ENCODE measurements around the gene PPM1N. TPM values are rescaled to one million over a fixed set of nuclear protein-coding genes. Genes with fewer than 3 reads are reported as not detected.
A peak's percentile ranks its signal among the peaks of the same experiment; 100 is the strongest.

PPM1N gene
- total and polyA plus RNA-seq, 2 of the 13 experiments (the other 11 are each of a cell fraction or from before 2014, with no cell fraction given) = 0.31 to 1.8 TPM

DNA sequence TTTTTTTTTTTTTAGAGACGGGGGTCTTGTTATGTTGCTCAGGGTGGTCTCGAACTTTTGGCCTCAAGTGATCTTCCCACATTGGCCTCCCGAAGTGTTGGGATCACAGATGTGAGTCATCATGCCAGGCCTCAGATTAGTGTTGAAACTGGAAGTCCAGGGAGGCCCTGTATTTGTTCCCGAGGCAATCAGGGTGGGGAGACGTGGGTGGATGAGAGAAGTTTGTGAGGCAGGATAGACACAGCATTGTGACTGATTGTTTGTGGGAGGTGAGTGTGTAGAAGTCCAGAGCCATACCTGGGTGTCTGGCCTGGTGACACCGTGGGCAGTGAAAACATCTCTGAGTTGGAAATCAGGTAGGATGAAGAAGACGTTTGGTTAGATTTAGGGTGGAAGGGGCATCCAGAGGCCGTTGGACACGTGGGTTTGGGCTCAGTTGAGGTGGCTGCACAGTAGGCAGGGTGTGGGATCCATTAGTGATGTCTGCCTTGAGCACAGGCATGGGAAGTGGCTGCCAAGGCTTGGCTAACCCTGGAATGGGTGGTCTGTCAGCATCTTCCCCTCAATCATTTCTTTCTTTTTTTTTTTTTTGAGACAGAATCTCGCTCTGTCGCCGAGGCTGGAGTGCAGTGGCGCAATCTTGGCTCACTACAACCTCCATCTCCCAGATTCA lies 13.8 kb upstream of the PPM1N start:
- peak overlapping the region in 1 of 3 experiments; percentile 22; a peak in 1 of 6 replicates for H3K4me3 ChIP-seq (replicated peaks in 1 of 3; ENCODE audit: insufficient read depth in 1 of 3, low read depth in 2 of 3, low read length in 3 of 3)
- WGBS (ENCODE audit: low lambda C conversion rate) = 18% methylated on average over 13 of the region's 13 CpGs
- intact Hi-C loops (cut with micrococcal nuclease; ENCODE audit: unreplicated experiment) (no loop called here), in situ Hi-C loops (cut with HindIII; ENCODE audit: extremely low pct_ligation_motif_present, low pct_unique_long_range_greater_than_20kb) (no loop called here)
- no TSS peak for BruUV-seq (replicated peaks)
- H3K36me3 ChIP-seq (replicated peaks in 1 of 2; ENCODE audit: control insufficient read depth in 1 of 2, insufficient read depth in 2 of 2, low read length in 2 of 2) = no peaks in the 10 kb centered on the region
- H3K4me2 ChIP-seq (ENCODE audit: low read depth, low read length) = peak overlapping the region; percentile 77
- H3K9me3 ChIP-seq (ENCODE audit: low read length) = no peaks in the 10 kb centered on the region
- DNase-seq (ENCODE audit: low spot score) (peak; percentile 57), FAIRE-seq (no peak), ATAC-seq (peak; percentile 21)
- peaks cover 0 to 7% of the 10 kb centered on the region in 2 experiments; a peak in 2 of 5 replicates for H3K27me3 ChIP-seq (ENCODE audit: control insufficient read depth in 1 of 2, insufficient read depth in 2 of 2, low read length in 2 of 2)
- ChIA-PET CTCF (ENCODE audit: low intra/inter-chr PET ratio, low total read pairs) (interaction anchor here (1.2 to 2.4 kb wide), 4 partner anchors 9 to 80 kb away, joined by 4 to 21 read pairs (median 12); partner anchors contain the start of gene PPP1R13L), POLR2A (interaction anchor here (1.1 to 1.8 kb wide), 6 partner anchors 15 to 100 kb away, joined by 3 to 8 read pairs (median 4); partner anchors contain the start of gene FOSB)
- peaks cover 29% of the 10 kb centered on the region for H3K4me1 ChIP-seq (ENCODE audit: insufficient read depth, low read length)
- H3K79me2 ChIP-seq (ENCODE audit: insufficient read depth, low read length) = no peaks in the 10 kb centered on the region
- H4K20me1 ChIP-seq (ENCODE audit: insufficient read depth, low read length) = no peaks in the 10 kb centered on the region
- H3K9ac ChIP-seq (ENCODE audit: insufficient read depth, low read depth, low read length) = no peak overlapping the region
- H3K27ac ChIP-seq (ENCODE audit: extremely low read length, insufficient read depth, low read length) = no peak overlapping the region
- no peak overlapping the region for H2AFZ ChIP-seq (ENCODE audit: low read length)
- TF ChIP-seq, protein P1, sequence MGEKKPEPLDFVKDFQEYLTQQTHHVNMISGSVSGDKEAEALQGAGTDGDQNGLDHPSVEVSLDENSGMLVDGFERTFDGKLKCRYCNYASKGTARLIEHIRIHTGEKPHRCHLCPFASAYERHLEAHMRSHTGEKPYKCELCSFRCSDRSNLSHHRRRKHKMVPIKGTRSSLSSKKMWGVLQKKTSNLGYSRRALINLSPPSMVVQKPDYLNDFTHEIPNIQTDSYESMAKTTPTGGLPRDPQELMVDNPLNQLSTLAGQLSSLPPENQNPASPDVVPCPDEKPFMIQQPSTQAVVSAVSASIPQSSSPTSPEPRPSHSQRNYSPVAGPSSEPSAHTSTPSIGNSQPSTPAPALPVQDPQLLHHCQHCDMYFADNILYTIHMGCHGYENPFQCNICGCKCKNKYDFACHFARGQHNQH (CRISPR knock-in tag; IDR thresholded peaks at IDR 0.05) = 0 out of 2 replicates have a peak, but pooled peaks have one; percentile 30
- TF ChIP-seq, protein P2, sequence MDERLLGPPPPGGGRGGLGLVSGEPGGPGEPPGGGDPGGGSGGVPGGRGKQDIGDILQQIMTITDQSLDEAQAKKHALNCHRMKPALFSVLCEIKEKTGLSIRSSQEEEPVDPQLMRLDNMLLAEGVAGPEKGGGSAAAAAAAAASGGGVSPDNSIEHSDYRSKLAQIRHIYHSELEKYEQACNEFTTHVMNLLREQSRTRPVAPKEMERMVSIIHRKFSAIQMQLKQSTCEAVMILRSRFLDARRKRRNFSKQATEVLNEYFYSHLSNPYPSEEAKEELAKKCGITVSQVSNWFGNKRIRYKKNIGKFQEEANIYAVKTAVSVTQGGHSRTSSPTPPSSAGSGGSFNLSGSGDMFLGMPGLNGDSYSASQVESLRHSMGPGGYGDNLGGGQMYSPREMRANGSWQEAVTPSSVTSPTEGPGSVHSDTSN (CRISPR knock-in tag; IDR thresholded peaks at IDR 0.05) = no peak
- TF ChIP-seq, protein P3, sequence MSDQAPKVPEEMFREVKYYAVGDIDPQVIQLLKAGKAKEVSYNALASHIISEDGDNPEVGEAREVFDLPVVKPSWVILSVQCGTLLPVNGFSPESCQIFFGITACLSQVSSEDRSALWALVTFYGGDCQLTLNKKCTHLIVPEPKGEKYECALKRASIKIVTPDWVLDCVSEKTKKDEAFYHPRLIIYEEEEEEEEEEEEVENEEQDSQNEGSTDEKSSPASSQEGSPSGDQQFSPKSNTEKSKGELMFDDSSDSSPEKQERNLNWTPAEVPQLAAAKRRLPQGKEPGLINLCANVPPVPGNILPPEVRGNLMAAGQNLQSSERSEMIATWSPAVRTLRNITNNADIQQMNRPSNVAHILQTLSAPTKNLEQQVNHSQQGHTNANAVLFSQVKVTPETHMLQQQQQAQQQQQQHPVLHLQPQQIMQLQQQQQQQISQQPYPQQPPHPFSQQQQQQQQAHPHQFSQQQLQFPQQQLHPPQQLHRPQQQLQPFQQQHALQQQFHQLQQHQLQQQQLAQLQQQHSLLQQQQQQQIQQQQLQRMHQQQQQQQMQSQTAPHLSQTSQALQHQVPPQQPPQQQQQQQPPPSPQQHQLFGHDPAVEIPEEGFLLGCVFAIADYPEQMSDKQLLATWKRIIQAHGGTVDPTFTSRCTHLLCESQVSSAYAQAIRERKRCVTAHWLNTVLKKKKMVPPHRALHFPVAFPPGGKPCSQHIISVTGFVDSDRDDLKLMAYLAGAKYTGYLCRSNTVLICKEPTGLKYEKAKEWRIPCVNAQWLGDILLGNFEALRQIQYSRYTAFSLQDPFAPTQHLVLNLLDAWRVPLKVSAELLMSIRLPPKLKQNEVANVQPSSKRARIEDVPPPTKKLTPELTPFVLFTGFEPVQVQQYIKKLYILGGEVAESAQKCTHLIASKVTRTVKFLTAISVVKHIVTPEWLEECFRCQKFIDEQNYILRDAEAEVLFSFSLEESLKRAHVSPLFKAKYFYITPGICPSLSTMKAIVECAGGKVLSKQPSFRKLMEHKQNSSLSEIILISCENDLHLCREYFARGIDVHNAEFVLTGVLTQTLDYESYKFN (CRISPR knock-in tag; conservative IDR thresholded peaks at IDR 0.05) = no peak
- TF ChIP-seq, protein P4, sequence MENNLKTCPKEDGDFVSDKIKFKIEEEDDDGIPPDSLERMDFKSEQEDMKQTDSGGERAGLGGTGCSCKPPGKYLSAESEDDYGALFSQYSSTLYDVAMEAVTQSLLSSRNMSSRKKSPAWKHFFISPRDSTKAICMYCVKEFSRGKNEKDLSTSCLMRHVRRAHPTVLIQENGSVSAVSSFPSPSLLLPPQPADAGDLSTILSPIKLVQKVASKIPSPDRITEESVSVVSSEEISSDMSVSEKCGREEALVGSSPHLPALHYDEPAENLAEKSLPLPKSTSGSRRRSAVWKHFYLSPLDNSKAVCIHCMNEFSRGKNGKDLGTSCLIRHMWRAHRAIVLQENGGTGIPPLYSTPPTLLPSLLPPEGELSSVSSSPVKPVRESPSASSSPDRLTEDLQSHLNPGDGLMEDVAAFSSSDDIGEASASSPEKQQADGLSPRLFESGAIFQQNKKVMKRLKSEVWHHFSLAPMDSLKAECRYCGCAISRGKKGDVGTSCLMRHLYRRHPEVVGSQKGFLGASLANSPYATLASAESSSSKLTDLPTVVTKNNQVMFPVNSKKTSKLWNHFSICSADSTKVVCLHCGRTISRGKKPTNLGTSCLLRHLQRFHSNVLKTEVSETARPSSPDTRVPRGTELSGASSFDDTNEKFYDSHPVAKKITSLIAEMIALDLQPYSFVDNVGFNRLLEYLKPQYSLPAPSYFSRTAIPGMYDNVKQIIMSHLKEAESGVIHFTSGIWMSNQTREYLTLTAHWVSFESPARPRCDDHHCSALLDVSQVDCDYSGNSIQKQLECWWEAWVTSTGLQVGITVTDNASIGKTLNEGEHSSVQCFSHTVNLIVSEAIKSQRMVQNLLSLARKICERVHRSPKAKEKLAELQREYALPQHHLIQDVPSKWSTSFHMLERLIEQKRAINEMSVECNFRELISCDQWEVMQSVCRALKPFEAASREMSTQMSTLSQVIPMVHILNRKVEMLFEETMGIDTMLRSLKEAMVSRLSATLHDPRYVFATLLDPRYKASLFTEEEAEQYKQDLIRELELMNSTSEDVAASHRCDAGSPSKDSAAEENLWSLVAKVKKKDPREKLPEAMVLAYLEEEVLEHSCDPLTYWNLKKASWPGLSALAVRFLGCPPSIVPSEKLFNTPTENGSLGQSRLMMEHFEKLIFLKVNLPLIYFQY (CRISPR knock-in tag; IDR thresholded peaks at IDR 0.05; ENCODE audit: borderline replicate concordance) = no peak
- no peak for TF ChIP-seq PHB2 (IDR thresholded peaks at IDR 0.05; ENCODE audit: partially characterized antibody)
- TF ChIP-seq RBM39 (IDR thresholded peaks at IDR 0.05; ENCODE audit: low read depth, low read length, poor library complexity, severe bottlenecking) = no peak
- TF ChIP-seq ZNF296 (CRISPR knock-in tag; conservative IDR thresholded peaks at IDR 0.05) = no peak
- TF ChIP-seq, protein P5, sequence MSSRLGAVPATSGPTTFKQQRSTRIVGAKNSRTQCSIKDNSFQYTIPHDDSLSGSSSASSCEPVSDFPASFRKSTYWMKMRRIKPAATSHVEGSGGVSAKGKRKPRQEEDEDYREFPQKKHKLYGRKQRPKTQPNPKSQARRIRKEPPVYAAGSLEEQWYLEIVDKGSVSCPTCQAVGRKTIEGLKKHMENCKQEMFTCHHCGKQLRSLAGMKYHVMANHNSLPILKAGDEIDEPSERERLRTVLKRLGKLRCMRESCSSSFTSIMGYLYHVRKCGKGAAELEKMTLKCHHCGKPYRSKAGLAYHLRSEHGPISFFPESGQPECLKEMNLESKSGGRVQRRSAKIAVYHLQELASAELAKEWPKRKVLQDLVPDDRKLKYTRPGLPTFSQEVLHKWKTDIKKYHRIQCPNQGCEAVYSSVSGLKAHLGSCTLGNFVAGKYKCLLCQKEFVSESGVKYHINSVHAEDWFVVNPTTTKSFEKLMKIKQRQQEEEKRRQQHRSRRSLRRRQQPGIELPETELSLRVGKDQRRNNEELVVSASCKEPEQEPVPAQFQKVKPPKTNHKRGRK (CRISPR knock-in tag; IDR thresholded peaks at IDR 0.05) = no peak
- 0 out of 2 replicates have a peak, but pooled peaks have one; percentile 26 for TF ChIP-seq KAT8 (CRISPR knock-in tag; IDR thresholded peaks at IDR 0.05)
